T-helper 1 cell treated with Interleukin-12 subunit alpha and Interleukin-12 subunit beta and Interleukin-4 antibody, amounts not matched to agents 30 ng/mL and 1 ng/mL, for 36 hours (primary cell): ENCODE data around the gene UCHL1. TPM values are rescaled to one million over a fixed set of nuclear protein-coding genes. Genes with fewer than 3 reads are reported as not detected.
"Not testable (repeated sequence)": the region's sequence is repeated elsewhere in the genome, so short reads cannot be mapped to it uniquely, and the experiment has no call there.

ENCODE experiments used
- intact Hi-C: fragments of 100-400 bp; cut with micrococcal nuclease; formaldehyde crosslinking; loops from one replicate; pipeline ENCODE4 v1.15.1; 2024
- total RNA-seq: library from RNA; stranded (reverse); gene quantifications from 2 replicates; pipeline ENCODE4 v1.2.3, GENCODE V29; 2022

UCHL1 gene
- total RNA-seq, 1 donor from 2014 or later, result not detected

DNA sequence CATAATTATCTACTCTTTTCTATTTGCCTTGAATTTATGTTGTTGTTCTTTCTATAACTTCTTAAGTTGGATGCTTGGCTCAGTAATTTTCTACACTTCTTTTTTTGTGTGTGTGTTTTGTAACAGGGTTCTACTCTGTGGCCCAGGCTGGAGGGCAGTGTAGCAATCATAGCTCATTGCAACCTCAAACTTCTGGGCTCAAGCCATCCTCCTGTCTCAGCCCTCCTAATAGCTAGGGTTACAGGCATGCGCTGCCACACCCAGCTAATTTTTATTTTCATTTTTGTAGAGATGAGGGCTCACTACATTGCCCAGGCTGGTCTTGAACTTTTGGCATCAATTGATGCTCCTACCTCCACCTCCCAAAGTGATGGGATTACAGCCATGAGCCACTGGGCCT, 20.7 kb upstream of the UCHL1 start:
- intact Hi-C loops, result no loop called here

DNA sequence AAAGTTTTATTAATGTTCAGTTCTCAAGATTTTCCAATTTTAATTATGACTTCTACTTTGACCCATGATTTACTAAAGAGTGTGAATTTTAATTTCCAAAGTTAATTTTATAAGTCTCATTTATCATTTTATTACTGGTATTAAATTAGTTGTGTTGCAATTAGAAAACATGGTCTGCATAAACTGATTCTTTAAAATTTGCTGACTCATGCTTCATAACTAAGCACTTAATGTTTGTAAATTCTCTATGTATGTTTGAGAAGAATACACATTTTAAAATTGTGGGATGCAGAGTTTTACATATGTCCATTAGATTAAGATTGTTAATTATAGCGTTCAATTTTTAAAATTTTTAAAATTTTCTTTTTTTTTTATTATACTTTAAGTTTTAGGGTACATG, 20.2 kb upstream of the UCHL1 start:
- intact Hi-C loops, result no loop called here

DNA sequence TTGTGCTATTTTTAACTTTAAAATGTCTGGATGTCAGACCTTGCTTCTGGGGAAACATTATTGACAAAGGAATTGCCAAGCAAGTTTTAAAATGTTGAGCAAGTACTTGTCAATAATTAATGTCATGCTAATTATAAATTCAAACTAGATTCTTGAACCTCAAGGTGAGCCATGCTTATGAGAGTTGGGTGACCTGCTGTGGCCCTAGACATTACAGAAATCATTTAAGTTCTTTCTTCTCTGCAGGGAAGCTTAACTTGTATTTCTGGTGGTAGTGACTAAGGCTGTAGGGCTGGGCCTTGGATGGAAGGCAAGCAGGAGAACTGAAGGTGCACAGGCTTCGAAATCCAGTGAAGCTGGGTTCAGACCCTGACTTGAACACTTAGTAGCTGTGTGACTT, 14.8 kb upstream of the UCHL1 start:
- intact Hi-C loops, result no loop called here

DNA sequence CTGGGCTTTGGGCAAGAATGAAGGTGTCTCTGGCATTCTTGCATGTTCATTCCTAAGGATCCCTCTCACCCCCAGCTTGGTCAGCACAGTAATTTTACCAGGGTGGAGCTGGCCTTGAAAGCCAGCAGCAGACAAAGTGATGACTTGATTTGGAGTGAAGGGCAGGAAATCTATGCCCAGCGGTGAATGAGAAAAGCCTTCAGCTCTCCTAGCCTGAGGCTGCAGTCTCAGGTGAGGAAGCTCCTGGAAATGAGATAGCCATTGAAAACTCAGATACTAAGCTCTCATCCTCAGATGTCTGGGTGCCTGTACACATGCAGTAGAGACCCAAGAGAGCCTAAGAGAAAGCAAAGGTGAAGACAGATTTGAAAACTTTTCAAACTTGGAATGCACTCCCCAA, 10.7 kb upstream of the UCHL1 start:
- intact Hi-C loops, result no loop called here

DNA sequence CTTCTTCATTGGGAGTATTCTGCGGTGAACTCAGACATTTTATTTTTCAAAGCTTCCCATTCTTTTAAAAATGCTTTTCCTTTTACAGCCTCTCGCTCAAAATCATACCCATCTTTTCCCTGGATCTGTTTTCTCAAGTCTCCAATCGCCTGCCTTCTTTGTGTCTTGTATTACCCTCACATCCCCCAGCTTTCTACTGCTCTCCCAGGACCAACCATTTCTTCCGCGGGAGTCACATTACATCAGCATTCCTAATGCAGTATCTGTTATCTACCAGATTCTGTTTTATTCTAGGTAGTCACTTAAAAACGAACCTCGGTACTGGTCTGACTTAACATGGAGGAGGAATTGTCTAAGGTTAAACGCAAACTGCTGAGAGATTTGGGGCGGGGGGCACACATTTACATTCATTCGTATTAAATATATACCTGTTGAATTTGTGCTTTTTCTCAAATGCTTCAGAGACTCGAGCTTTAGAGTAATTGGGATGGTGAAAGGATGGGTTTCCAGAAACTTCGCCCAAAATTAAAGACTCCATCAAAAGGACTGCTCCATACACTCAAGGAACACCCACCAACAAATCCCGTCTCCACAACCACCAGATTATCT, 493 bp upstream of the UCHL1 start:
- intact Hi-C loops, result no loop called here

DNA sequence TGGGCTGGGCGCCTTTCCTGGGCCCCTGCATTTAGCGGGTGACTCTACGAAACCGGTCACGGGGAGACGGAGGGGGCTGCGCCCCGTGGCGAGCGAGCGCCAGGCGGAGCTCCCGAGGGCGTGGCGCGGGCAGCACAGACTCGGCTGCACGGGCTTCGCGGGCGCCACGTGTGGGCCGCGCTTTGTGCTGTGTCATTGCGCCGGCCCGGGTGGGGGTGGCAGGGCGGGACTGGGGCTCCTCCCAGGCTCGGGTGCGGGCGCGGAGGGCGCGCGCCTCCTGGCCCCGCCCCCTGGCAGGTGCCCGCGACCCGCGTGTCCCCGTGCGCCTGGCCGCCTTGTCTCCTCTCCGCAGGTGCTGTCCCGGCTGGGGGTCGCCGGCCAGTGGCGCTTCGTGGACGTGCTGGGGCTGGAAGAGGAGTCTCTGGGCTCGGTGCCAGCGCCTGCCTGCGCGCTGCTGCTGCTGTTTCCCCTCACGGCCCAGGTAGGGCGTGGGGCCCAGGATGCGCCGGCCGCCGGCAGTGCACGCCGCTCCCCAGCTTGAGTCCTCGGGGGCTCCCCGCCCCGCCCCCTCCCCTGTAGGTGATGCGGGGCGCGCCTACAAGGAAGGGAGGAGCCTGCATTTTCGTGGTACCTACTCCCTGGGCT, 651 bp downstream of the UCHL1 start:
- intact Hi-C loops, result no loop called here

DNA sequence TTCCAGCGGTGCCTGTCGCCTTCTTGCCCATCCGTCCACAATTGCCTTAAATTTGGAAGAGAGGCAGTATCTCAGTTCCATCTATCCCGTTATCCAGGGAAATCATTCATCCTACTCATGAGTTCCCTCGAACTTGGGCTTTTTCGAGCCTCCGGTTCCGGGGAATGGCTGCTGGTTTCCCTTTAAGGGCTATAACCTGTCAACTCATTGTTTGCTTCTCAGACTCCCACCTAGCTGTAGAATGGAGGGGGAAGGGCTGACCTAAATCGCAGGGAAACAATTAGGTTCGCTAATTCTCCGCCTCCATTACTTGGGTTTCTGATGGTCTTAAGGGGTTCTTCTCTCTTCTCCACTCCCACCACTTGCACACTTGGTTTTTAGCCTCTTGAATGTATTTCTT, 1.2 kb downstream of the UCHL1 start:
- intact Hi-C loops, result no loop called here

DNA sequence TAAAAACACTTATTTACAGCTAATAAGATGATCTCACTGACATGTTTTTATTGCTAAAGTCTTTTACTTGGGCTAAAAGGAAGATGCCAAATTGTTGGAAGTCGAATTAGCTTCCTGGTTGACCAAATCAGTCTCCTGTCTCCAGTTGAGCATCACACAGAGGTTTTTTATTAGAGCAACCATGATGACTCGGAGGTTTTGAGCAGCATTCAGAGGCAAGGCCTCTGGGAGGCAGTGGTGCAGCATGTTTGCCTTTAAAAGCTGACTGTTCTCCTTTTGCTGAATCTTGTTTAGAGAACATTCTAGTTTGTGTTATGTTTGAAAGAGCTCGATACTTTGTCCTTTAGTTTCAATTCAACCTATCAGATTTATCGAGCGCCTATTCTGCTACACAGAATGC, 2.1 kb downstream of the UCHL1 start:
- intact Hi-C loops, result no loop called here

DNA sequence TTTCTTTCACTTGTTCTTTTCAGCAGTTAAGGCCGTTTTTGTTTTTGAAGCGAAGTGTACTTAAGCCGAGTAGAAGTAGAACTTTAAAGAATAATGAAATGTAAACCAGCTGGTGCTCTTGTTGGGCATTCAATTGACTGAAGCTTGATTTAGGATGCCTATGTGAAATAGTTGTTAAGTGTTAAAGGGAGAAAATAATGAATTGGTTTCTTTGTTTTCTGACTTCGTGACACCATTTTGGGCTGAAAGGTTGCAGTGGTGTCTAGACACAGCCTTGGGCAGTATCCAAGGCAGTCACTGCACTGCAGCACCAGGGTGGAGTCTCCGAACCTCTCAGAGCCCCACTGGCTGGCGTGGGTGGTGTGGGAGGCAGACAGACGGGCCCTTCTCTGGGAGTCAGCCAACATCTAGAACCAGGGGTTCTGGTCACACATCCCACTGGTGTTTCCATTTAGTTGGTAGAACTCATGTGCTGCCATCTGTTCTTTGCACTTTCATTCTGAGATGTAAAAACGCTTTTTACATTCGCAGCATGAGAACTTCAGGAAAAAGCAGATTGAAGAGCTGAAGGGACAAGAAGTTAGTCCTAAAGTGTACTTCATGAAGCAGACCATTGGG, 3.5 kb downstream of the UCHL1 start:
- intact Hi-C loops, result no loop called here

DNA sequence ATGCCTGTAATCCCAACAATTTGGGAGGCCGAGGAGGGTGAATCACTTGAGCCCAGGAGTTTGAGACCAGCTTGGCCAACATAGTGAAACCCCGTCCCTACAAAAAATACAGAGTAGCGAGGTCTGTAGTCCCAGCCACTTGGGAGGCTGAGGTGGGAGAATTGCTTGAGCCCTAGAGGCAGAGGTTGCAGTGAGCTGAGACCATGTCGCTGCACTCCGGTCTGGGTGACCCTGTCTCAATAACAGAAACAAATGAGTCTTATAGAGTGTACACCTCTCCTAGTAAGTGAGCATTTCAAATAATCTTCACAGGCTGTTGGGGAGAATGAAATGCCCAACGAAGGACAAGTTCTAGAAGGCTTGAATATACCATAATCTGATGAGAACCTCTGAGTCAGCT, 5.5 kb downstream of the UCHL1 start:
- intact Hi-C loops, result no loop called here

DNA sequence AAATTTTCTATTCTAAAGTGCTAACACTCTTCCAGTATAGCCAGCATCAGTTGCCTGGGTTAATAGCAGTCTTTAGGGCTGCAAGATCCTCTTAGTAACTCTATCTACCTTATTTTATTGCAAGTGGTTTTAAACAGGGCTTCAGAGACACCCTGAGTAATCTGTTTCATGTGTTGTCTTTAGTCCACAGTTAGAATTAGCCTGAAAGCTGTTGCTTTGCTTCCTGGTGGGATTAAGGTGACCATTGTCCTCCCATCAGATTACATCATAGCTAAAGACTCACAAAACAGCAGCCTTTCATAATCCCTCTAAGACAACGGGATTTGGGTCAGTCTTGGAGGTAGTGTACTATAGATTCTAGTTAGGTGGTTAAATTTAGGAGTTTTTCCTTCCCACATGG, 7.5 kb downstream of the UCHL1 start:
- intact Hi-C loops, result no loop called here

DNA sequence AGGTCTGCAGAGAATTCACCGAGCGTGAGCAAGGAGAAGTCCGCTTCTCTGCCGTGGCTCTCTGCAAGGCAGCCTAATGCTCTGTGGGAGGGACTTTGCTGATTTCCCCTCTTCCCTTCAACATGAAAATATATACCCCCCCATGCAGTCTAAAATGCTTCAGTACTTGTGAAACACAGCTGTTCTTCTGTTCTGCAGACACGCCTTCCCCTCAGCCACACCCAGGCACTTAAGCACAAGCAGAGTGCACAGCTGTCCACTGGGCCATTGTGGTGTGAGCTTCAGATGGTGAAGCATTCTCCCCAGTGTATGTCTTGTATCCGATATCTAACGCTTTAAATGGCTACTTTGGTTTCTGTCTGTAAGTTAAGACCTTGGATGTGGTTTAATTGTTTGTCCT, 11.3 kb downstream of the UCHL1 start:
- intact Hi-C loops, result no loop called here

DNA sequence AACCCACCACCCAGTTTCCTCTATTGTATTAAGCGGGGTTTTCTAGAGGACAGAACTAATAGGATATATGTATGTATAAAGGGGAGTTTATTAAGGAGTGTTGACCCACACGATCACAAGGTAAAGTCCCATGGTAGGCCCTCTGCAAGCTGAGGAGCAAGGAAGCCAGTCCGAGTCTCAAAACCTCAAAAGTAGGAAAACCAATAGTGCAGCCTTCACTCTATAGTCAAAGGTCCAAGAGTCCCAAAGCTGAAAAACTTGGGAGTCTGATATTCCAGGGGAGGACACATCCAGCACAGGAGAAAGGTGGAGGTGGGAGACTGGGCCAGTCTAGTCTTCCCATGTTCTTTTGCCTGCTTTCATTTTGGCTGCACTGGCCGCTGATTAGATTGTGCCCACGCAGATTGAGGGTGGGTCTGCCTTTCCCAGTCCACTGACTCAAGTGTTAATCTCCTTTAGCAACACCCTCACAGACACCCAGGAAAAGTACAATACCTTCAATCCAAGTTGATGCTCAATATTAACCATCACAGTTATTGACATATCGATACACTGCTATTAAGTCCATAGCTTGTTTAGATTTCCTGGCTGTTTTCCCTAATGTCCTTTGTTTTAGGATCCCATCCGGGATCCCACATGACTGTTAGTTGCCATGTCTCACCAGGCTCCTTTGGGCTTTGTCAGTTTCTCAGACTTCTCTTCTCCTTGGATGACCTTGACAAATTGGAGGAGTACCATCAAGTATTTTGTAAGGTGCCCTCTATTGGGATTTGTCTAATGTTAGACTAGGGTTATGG, 12.2 kb downstream of the UCHL1 start:
- intact Hi-C loops, result no loop called here

DNA sequence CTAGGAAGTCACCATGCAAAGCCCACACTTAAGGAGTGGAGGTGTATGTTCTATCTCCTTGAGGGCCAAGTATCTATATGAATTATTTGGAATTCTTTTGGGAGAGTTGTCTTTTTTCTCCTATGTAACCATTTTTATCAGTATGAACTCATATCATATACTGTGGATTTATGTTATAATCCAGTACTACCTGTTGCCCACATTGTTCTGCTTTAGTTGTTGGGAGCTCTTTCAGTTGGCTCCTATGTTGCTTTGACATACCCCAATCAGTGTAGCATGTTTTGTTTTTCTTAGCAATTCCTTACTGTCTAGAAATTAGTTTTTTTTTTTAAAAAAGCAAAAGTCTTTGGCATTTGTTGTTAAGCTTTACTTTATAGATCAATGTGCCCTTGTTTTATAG, 13.0 kb downstream of the UCHL1 start:
- intact Hi-C loops, result no loop called here

DNA sequence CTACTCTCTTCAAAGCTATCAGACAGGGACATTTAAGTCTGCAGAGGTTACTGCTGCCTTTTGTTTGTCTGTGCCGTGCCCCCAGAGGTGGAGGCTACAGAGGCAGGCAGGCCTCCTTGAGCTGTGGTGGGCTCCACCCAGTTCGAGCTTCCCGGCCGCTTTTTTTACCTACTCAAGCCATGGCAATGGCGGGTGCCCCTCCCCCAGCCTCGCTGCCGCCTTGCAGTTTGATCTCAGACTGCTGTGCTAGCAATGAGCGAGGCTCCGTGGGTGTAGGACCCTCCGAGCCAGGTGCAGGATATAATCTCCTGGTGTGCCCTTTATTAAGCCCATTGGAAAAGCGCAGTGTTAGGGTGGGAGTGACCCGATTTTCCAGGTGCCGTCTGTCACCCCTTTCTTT, 19.2 kb downstream of the UCHL1 start:
- intact Hi-C loops, result not testable (repeated sequence)

DNA sequence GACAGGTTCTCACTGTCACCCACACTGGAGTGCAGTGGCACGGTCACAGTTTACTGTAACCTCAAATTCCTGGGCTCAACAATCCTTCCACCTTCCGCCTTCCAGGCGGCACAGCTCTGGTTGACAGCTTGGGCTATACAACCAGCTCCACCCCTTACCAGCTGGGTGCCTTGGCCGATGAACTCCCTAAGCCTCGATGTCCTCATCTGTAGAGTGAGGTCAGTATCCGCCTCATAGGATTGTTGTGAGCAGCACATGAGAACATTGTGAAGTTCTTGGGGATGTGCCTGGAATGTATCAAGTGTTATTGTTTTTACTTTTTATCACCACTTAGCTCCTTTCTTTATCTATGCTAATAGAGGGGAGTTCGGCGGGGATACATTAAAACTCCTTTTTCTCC, 23.3 kb downstream of the UCHL1 start:
- intact Hi-C loops, result loop anchor here (5.0 kb wide), 1 partner anchor 362 kb away; no protein-coding TSS in a partner anchor

DNA sequence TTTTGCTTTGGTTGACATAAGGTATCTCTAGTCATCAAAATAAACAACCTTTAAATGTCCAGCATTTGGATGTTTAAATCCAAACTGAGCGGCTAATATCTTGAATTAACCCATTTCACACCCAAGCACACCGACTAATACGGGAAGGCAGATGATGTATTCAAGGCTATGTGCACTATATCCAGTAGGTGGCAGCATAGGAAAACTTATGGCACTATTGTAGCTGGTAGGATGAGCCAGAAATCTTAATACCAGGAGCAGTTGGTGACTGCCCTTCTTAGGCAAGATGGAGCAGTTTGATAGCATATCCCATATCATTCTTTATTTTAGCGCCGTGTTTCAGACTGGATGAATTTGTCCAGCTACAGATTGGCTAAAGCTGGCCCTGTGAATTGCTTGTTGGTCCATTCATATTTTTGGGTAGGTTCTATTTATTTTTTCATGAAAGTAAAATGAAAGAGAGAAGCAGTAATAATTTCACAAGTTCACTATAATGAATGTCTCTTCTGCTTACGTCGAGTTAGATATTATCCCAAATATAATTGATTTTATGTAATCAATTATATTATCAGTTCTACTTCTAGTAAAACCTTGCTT, 24.4 kb downstream of the UCHL1 start:
- intact Hi-C loops, result loop anchor here (1.0 to 5.0 kb wide), 5 partner anchors 361 to 607 kb away; no protein-coding TSS in a partner anchor

DNA sequence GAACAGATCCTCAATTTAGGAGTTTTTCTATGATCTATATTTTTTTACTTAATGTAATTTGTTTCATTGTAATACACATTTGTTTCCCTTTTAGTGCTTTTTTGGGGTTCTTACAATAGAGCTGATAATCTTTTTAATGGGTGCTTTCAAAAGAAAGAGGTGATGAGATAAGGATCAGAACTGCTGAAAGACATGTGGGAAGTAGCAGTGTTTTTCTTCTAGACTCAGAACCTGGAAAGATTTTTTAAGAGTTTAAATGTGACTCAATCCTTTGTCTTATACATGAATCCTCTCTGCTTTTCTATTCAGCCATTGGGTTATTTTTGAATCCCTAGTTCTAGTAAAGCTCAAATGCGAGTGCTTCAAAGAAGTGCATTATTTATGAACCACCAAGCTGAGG, 25.6 kb downstream of the UCHL1 start:
- intact Hi-C loops, result loop anchor here (5.0 kb wide), 1 partner anchor 360 kb away; no protein-coding TSS in a partner anchor

DNA sequence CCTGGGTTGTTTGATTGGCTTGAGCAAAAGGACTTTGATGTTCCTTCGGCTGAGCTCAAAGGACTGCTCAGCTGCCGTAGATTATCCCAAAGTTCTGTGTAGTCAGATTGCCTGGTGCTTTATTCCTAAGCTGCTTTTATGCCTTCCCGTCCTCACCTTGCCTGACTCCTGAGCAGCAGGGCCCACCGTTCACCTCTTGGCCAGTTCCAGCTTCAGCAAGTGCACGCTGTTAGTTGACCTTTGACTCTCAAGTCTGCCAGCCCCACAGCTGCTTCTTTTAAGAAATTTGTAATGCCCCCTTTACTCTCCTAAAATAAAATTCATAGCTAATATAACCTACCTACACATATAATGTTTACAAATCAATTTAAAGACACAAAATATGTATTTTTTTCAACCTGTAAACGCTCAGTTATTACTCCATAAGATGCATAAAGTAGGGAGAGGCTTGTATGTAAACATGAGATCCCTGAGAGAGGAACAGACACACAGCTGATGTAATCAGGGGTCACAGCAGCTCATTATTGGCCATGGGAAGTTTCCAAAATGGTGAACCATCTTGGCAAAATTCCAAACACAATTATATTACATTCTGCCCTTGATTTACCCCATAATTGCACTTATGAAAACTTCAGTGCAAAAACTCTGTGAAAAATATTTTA, 28.6 kb downstream of the UCHL1 start:
- intact Hi-C loops, result no loop called here

DNA sequence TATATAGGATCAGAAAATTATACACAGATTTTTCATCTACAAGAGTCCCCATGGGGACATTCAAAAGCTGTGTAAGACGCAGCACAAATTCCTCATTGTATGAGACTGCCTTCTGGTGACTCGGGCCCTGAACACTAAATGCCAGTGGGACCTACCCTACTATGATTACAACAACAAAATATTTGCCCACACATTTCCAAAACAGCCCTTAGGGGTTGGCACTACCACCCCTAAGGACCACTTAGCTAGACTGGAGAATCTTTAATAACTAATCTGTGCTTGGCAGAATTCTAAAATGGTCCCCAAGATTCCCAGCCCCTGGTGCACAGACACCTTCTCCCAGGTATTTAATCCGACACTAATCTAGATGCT, 29.1 kb downstream of the UCHL1 start:
- intact Hi-C loops, result no loop called here

DNA sequence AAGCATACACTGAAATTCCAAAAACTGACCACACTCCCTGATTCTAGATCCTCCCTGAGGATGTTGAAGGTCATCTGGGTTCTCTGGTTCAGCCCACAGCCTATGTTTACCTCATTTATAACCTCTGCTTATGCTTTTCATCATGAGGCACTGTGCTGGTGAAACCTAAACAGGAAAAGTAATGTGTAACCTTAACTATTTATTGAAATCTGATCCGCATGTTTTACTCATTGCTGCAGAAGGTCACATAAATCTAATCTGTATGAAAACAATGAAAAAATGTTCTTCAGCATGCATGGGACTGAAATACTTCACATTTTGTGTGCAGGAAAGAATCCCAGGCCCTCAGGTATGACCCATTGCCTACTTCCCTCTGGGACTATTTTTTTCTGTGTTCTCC, 30.3 kb downstream of the UCHL1 start:
- intact Hi-C loops, result no loop called here
